ENCODE data around the gene RNF166. TPM values are rescaled to one million over a fixed set of nuclear protein-coding genes. Genes with fewer than 3 reads are reported as not detected.

The RNF166 gene
- total RNA-seq = 9.7 TPM

- DNase-seq = peak; percentile 63
These were observed at the start of gene RNF166, which contains the start of gene CTU2 for GRCh38 chr16:88706229-88706964. TSS of gene RNF166 (minus strand) at chr16:88706408. CDS start at chr16:88706325, 83 bp downstream. TSS of gene CTU2 (plus strand) at chr16:88706503. CDS start at chr16:88706531, 28 bp downstream.

GRCh38 chr16:88754912-88755744, 48.9 kb upstream of the RNF166 start:
- no peak for DNase-seq

GRCh38 chr16:88754109-88754911, 48.1 kb upstream of the RNF166 start:
- no peak for DNase-seq

GRCh38 chr16:88753602-88754001, 47.4 kb upstream of the RNF166 start:
- DNase-seq = no peak

GRCh38 chr16:88753191-88753590, 47.0 kb upstream of the RNF166 start:
- no peak for DNase-seq

GRCh38 chr16:88752386-88753002, 46.3 kb upstream of the RNF166 start:
- no peak for DNase-seq

GRCh38 chr16:88750854-88751253, 44.6 kb upstream of the RNF166 start:
- no peak for DNase-seq

- no peak for DNase-seq
These were observed 43.1 kb upstream of the RNF166 start for GRCh38 chr16:88749358-88749757.

- no peak for DNase-seq
These were observed 42.2 kb upstream of the RNF166 start for GRCh38 chr16:88748364-88748763.

- no peak for DNase-seq
These were observed 41.5 kb upstream of the RNF166 start for GRCh38 chr16:88747588-88748301.

- no peak for DNase-seq
These were observed 40.3 kb upstream of the RNF166 start for GRCh38 chr16:88746506-88746905.

GRCh38 chr16:88744577-88745521, 38.6 kb upstream of the RNF166 start:
- DNase-seq = no peak

GRCh38 chr16:88743693-88744576, 37.7 kb upstream of the RNF166 start:
- DNase-seq = no peak

GRCh38 chr16:88742896-88743605, 36.8 kb upstream of the RNF166 start:
- no peak for DNase-seq

GRCh38 chr16:88741368-88741767, 35.2 kb upstream of the RNF166 start:
- no peak for DNase-seq

GRCh38 chr16:88740727-88741055, 34.5 kb upstream of the RNF166 start:
- no peak for DNase-seq

- DNase-seq = no peak
These were observed 33.9 kb upstream of the RNF166 start for GRCh38 chr16:88739977-88740726.
